ENCODE results near the gene PER1. TPM values are rescaled to one million over a fixed set of nuclear protein-coding genes. Genes with fewer than 3 reads are reported as not detected.

Gene PER1
- total RNA-seq, 1 donor from 2014 or later: 75.9 TPM

- H3K4me3 Mint-ChIP-seq (ENCODE audit: unreplicated experiment): no peak overlapping the region
- H3K4me1 Mint-ChIP-seq (ENCODE audit: low read depth): peaks cover 11% of the 10 kb centered on the region
- no peaks in the 10 kb centered on the region for H3K27me3 Mint-ChIP-seq (ENCODE audit: low read depth)
- H3K9me3 Mint-ChIP-seq (ENCODE audit: low read depth): no peaks in the 10 kb centered on the region
- no peak for DNase-seq (ENCODE audit: low spot score)
- TF ChIP-seq, protein P1, sequence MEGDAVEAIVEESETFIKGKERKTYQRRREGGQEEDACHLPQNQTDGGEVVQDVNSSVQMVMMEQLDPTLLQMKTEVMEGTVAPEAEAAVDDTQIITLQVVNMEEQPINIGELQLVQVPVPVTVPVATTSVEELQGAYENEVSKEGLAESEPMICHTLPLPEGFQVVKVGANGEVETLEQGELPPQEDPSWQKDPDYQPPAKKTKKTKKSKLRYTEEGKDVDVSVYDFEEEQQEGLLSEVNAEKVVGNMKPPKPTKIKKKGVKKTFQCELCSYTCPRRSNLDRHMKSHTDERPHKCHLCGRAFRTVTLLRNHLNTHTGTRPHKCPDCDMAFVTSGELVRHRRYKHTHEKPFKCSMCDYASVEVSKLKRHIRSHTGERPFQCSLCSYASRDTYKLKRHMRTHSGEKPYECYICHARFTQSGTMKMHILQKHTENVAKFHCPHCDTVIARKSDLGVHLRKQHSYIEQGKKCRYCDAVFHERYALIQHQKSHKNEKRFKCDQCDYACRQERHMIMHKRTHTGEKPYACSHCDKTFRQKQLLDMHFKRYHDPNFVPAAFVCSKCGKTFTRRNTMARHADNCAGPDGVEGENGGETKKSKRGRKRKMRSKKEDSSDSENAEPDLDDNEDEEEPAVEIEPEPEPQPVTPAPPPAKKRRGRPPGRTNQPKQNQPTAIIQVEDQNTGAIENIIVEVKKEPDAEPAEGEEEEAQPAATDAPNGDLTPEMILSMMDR (IDR thresholded peaks at IDR 0.05): no peak
- no peak overlapping the region for H3K27ac Mint-ChIP-seq (ENCODE audit: unreplicated experiment)
- no peaks in the 10 kb centered on the region for H3K36me3 Mint-ChIP-seq (ENCODE audit: low read depth)
Observed at GRCh38 chr17:8189041-8189710, 37.0 kb upstream of the PER1 start.

- DNase-seq (ENCODE audit: low spot score): no peak
- TF ChIP-seq, protein P1 (IDR thresholded peaks at IDR 0.05): no peak
- no peak overlapping the region for H3K27ac Mint-ChIP-seq (ENCODE audit: unreplicated experiment)
- no peak overlapping the region for H3K4me3 Mint-ChIP-seq (ENCODE audit: unreplicated experiment)
- no peaks in the 10 kb centered on the region for H3K9me3 Mint-ChIP-seq (ENCODE audit: low read depth)
- peaks cover 11% of the 10 kb centered on the region for H3K4me1 Mint-ChIP-seq (ENCODE audit: low read depth)
- no peaks in the 10 kb centered on the region for H3K36me3 Mint-ChIP-seq (ENCODE audit: low read depth)
- no peaks in the 10 kb centered on the region for H3K27me3 Mint-ChIP-seq (ENCODE audit: low read depth)
Observed at GRCh38 chr17:8188263-8188839, 36.1 kb upstream of the PER1 start.

- H3K4me1 Mint-ChIP-seq (ENCODE audit: low read depth): peaks cover 11% of the 10 kb centered on the region
- no peaks in the 10 kb centered on the region for H3K9me3 Mint-ChIP-seq (ENCODE audit: low read depth)
- no peaks in the 10 kb centered on the region for H3K36me3 Mint-ChIP-seq (ENCODE audit: low read depth)
- H3K27ac Mint-ChIP-seq (ENCODE audit: unreplicated experiment): no peak overlapping the region
- TF ChIP-seq, protein P1 (IDR thresholded peaks at IDR 0.05): no peak
- no peaks in the 10 kb centered on the region for H3K27me3 Mint-ChIP-seq (ENCODE audit: low read depth)
- H3K4me3 Mint-ChIP-seq (ENCODE audit: unreplicated experiment): no peak overlapping the region
- no peak for DNase-seq (ENCODE audit: low spot score)
Observed at GRCh38 chr17:8187517-8188262, 35.5 kb upstream of the PER1 start.

DNA sequence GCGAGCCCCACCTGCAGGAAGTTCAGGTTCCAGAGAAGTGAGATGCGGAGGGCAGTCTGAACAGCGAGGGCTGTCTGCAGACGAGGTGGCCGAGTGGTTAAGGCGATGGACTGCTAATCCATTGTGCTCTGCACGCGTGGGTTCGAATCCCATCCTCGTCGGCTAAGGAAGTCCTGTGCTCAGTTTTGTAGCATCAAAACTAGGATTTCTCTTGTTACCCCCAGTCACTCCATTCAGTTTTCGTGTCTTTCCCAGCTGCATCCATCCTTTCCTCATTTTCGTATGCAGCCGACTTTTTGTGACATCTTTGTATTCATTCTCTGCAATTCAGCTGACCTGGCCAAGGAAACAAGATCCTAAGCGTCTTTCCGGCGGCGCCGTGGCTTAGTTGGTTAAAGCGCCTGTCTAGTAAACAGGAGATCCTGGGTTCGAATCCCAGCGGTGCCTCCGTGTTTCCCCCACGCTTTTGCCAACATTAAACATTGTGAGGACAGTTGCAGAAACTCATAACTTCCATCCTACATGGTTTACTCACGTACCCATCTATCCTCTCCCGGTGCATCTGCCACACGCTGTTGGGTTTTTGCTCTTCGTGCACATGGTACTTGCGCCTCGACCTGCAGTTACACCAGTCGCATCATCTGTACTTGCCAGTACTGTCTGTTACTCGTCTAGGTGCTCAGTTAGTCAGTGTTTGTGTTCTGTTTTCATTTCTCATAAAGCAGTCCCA lies 34.7 kb upstream of the PER1 start:
- Mint-ChIP-seq H3K27ac (ENCODE audit: unreplicated experiment) (no peak overlapping the region), H3K4me1 (ENCODE audit: low read depth) (peaks cover 11% of the 10 kb centered on the region), H3K36me3 (ENCODE audit: low read depth) (no peaks in the 10 kb centered on the region), H3K4me3 (ENCODE audit: unreplicated experiment) (no peak overlapping the region), H3K27me3 (ENCODE audit: low read depth) (no peaks in the 10 kb centered on the region), H3K9me3 (ENCODE audit: low read depth) (no peaks in the 10 kb centered on the region)
- DNase-seq (ENCODE audit: low spot score): no peak
- TF ChIP-seq, protein P1 (IDR thresholded peaks at IDR 0.05): no peak

- H3K4me3 Mint-ChIP-seq (ENCODE audit: unreplicated experiment): no peak overlapping the region
- TF ChIP-seq, protein P1 (IDR thresholded peaks at IDR 0.05): peak; percentile 74
- H3K9me3 Mint-ChIP-seq (ENCODE audit: low read depth): no peaks in the 10 kb centered on the region
- no peak for DNase-seq (ENCODE audit: low spot score)
- H3K27ac Mint-ChIP-seq (ENCODE audit: unreplicated experiment): no peak overlapping the region
- H3K27me3 Mint-ChIP-seq (ENCODE audit: low read depth): no peaks in the 10 kb centered on the region
- H3K36me3 Mint-ChIP-seq (ENCODE audit: low read depth): no peaks in the 10 kb centered on the region
- peaks cover 11% of the 10 kb centered on the region for H3K4me1 Mint-ChIP-seq (ENCODE audit: low read depth)
Observed at GRCh38 chr17:8186446-8186786, 34.2 kb upstream of the PER1 start.
